HUES6 (cell line): ENCODE results near the gene TMPO.
"Not testable (repeated sequence)": the region's sequence is repeated elsewhere in the genome, so short reads cannot be mapped to it uniquely, and the experiment has no call there.

Source experiments
- H3K27ac ChIP-seq: 2 replicates; pipeline ENCODE4 v1.7.0; 2013; ENCODE audit warnings: low read depth, mild to moderate bottlenecking, low read length, inconsistent platforms
- H3K27me3 ChIP-seq: 2 replicates; pipeline ENCODE4 v1.6.1; 2013; ENCODE audit warnings: low read length; ENCODE audit not compliant: control insufficient read depth, insufficient read depth
- H3K36me3 ChIP-seq: 2 replicates; pipeline ENCODE4 v1.6.1; 2013; ENCODE audit warnings: low read length; ENCODE audit not compliant: control insufficient read depth, insufficient read depth
- H3K4me1 ChIP-seq: 2 replicates; pipeline ENCODE4 v1.6.1; 2013; ENCODE audit warnings: low read length; ENCODE audit not compliant: control insufficient read depth, insufficient read depth
- H3K4me3 ChIP-seq: 2 replicates; pipeline ENCODE4 v1.5.1; 2013; ENCODE audit warnings: low read depth, low read length
- H3K9ac ChIP-seq: one replicate; pipeline ENCODE4 v1.6.1; 2013; ENCODE audit warnings: mild to moderate bottlenecking, low read length
- H3K9me3 ChIP-seq: 2 replicates; pipeline ENCODE4 v1.6.1; 2013; ENCODE audit warnings: low read depth, low read length; ENCODE audit not compliant: control insufficient read depth, insufficient read depth

Gene TMPO

GRCh38 chr12:98549371-98550110 is 34.2 kb downstream of the TMPO start:
- no peaks in the 10 kb centered on the region for H3K4me1 ChIP-seq
- H3K27ac ChIP-seq = no peak overlapping the region
- peaks cover 63% of the 10 kb centered on the region for H3K36me3 ChIP-seq
- H3K9me3 ChIP-seq = no peaks in the 10 kb centered on the region
- H3K27me3 ChIP-seq = no peaks in the 10 kb centered on the region
- no peak overlapping the region for H3K9ac ChIP-seq
- no peak overlapping the region for H3K4me3 ChIP-seq

GRCh38 chr12:98551787-98552186 is 36.4 kb downstream of the TMPO start:
- Histone ChIP-seq H3K4me3 (no peak overlapping the region), H3K9me3 (no peaks in the 10 kb centered on the region), H3K27me3 (no peaks in the 10 kb centered on the region), H3K27ac (no peak overlapping the region), H3K4me1 (no peaks in the 10 kb centered on the region), H3K36me3 (peaks cover 43% of the 10 kb centered on the region), H3K9ac (no peak overlapping the region)

- H3K9me3 ChIP-seq, H3K27me3 ChIP-seq, H3K36me3 ChIP-seq, H3K4me3 ChIP-seq, H3K27ac ChIP-seq, H3K9ac ChIP-seq, H3K4me1 ChIP-seq: not testable (repeated sequence)
Measured at GRCh38 chr12:98558097-98558496, 42.7 kb downstream of the TMPO start.

GRCh38 chr12:98559666-98560065 is 44.3 kb downstream of the TMPO start:
- no peaks in the 10 kb centered on the region for H3K9me3 ChIP-seq
- no peak overlapping the region for H3K4me3 ChIP-seq
- H3K27ac ChIP-seq = no peak overlapping the region
- H3K9ac ChIP-seq = no peak overlapping the region
- no peaks in the 10 kb centered on the region for H3K36me3 ChIP-seq
- no peaks in the 10 kb centered on the region for H3K4me1 ChIP-seq
- H3K27me3 ChIP-seq = no peaks in the 10 kb centered on the region

GRCh38 chr12:98561846-98562245 is 46.5 kb downstream of the TMPO start:
- H3K27ac ChIP-seq = no peak overlapping the region
- no peaks in the 10 kb centered on the region for H3K9me3 ChIP-seq
- no peak overlapping the region for H3K9ac ChIP-seq
- H3K27me3 ChIP-seq = no peaks in the 10 kb centered on the region
- no peak overlapping the region for H3K4me3 ChIP-seq
- no peaks in the 10 kb centered on the region for H3K36me3 ChIP-seq
- no peaks in the 10 kb centered on the region for H3K4me1 ChIP-seq

GRCh38 chr12:98572010-98572409 is 56.6 kb downstream of the TMPO start:
- no peaks in the 10 kb centered on the region for H3K27me3 ChIP-seq
- no peak overlapping the region for H3K9ac ChIP-seq
- H3K9me3 ChIP-seq = no peaks in the 10 kb centered on the region
- H3K27ac ChIP-seq = no peak overlapping the region
- H3K36me3 ChIP-seq = no peaks in the 10 kb centered on the region
- no peaks in the 10 kb centered on the region for H3K4me1 ChIP-seq
- no peak overlapping the region for H3K4me3 ChIP-seq

GRCh38 chr12:98574110-98574509 is 58.7 kb downstream of the TMPO start:
- H3K27me3 ChIP-seq = no peaks in the 10 kb centered on the region
- H3K4me1 ChIP-seq = no peaks in the 10 kb centered on the region
- H3K36me3 ChIP-seq = no peaks in the 10 kb centered on the region
- no peak overlapping the region for H3K9ac ChIP-seq
- no peak overlapping the region for H3K4me3 ChIP-seq
- H3K27ac ChIP-seq = no peak overlapping the region
- H3K9me3 ChIP-seq = no peaks in the 10 kb centered on the region

GRCh38 chr12:98575013-98575412 is 59.6 kb downstream of the TMPO start:
- H3K9ac ChIP-seq = no peak overlapping the region
- no peaks in the 10 kb centered on the region for H3K36me3 ChIP-seq
- no peak overlapping the region for H3K4me3 ChIP-seq
- H3K9me3 ChIP-seq = no peaks in the 10 kb centered on the region
- no peaks in the 10 kb centered on the region for H3K27me3 ChIP-seq
- no peak overlapping the region for H3K27ac ChIP-seq
- H3K4me1 ChIP-seq = no peaks in the 10 kb centered on the region

- not testable (repeated sequence) for H3K9me3 ChIP-seq, H3K27me3 ChIP-seq, H3K36me3 ChIP-seq, H3K4me1 ChIP-seq, H3K4me3 ChIP-seq, H3K9ac ChIP-seq, H3K27ac ChIP-seq
Measured at GRCh38 chr12:98576795-98577194, 61.4 kb downstream of the TMPO start.

GRCh38 chr12:98578392-98578791 is 63.0 kb downstream of the TMPO start:
- Histone ChIP-seq H3K27me3 (no peaks in the 10 kb centered on the region), H3K4me1 (no peaks in the 10 kb centered on the region), H3K9me3 (no peaks in the 10 kb centered on the region), H3K9ac (no peak overlapping the region), H3K4me3 (no peak overlapping the region), H3K27ac (no peak overlapping the region), H3K36me3 (no peaks in the 10 kb centered on the region)

GRCh38 chr12:98578821-98579220 is 63.4 kb downstream of the TMPO start:
- H3K36me3 ChIP-seq = no peaks in the 10 kb centered on the region
- H3K9ac ChIP-seq = no peak overlapping the region
- H3K4me1 ChIP-seq = no peaks in the 10 kb centered on the region

GRCh38 chr12:98579347-98579746 is 64.0 kb downstream of the TMPO start:
- no peaks in the 10 kb centered on the region for H3K36me3 ChIP-seq

More at GRCh38 chr12:98578821-98579220, 63.4 kb downstream of the TMPO start:
- Histone ChIP-seq H3K27me3 (no peaks in the 10 kb centered on the region), H3K27ac (no peak overlapping the region), H3K4me3 (no peak overlapping the region), H3K9me3 (no peaks in the 10 kb centered on the region)

More at GRCh38 chr12:98579347-98579746, 64.0 kb downstream of the TMPO start:
- H3K4me1 ChIP-seq = no peaks in the 10 kb centered on the region
- H3K9me3 ChIP-seq = no peaks in the 10 kb centered on the region
- no peaks in the 10 kb centered on the region for H3K27me3 ChIP-seq
- no peak overlapping the region for H3K27ac ChIP-seq
- no peak overlapping the region for H3K9ac ChIP-seq
- H3K4me3 ChIP-seq = no peak overlapping the region
